ENCODE data around the gene IL31. TPM values are rescaled to one million over a fixed set of nuclear protein-coding genes. Genes with fewer than 3 reads are reported as not detected.

The IL31 gene
- total RNA-seq, 1 donor from 2014 or later = not detected

GRCh38 chr12:122155705-122156104 lies 18.3 kb downstream of the IL31 start:
- no peaks in the 10 kb centered on the region for H3K4me1 Mint-ChIP-seq
- TF ChIP-seq, protein P1, sequence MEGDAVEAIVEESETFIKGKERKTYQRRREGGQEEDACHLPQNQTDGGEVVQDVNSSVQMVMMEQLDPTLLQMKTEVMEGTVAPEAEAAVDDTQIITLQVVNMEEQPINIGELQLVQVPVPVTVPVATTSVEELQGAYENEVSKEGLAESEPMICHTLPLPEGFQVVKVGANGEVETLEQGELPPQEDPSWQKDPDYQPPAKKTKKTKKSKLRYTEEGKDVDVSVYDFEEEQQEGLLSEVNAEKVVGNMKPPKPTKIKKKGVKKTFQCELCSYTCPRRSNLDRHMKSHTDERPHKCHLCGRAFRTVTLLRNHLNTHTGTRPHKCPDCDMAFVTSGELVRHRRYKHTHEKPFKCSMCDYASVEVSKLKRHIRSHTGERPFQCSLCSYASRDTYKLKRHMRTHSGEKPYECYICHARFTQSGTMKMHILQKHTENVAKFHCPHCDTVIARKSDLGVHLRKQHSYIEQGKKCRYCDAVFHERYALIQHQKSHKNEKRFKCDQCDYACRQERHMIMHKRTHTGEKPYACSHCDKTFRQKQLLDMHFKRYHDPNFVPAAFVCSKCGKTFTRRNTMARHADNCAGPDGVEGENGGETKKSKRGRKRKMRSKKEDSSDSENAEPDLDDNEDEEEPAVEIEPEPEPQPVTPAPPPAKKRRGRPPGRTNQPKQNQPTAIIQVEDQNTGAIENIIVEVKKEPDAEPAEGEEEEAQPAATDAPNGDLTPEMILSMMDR (IDR thresholded peaks at IDR 0.05) = no peak
- DNase-seq = no peak
- H3K27me3 Mint-ChIP-seq = peaks cover 7% of the 10 kb centered on the region
- no peaks in the 10 kb centered on the region for H3K36me3 Mint-ChIP-seq (ENCODE audit: low read depth)
- no peak overlapping the region for H3K4me3 Mint-ChIP-seq
- ATAC-seq (ENCODE audit: low read depth) = no peak
- ChIA-PET CTCF (no interaction called here), POLR2A (no interaction called here)
- intact Hi-C loops (cut with micrococcal nuclease) = no loop called here
- H3K9me3 Mint-ChIP-seq = no peaks in the 10 kb centered on the region
- H3K27ac Mint-ChIP-seq = no peak overlapping the region

DNA sequence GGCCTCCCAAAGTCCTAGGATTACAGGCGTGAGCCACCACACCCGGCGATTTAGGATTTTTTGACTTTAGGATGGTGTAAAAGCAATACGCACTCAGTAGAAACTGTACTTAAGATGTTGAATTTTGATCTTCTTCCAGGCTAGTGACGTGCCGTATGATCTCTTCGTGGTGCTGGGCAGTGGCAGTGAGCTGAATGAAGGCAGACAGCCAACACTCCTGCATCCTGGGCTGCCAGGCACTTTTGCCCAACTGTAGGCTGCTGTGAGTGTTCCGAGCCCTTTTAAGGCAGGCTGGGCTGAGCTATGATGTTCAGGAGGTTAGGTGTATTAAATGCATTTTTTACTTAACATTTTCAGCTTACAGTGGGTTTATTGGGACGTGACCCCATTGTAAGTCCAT lies 21.3 kb downstream of the IL31 start:
- intact Hi-C loops (cut with micrococcal nuclease) = no loop called here
- no peaks in the 10 kb centered on the region for H3K4me1 Mint-ChIP-seq
- no peak overlapping the region for H3K4me3 Mint-ChIP-seq
- ChIA-PET POLR2A (no interaction called here), CTCF (no interaction called here)
- no peaks in the 10 kb centered on the region for H3K36me3 Mint-ChIP-seq (ENCODE audit: low read depth)
- no peak overlapping the region for H3K27ac Mint-ChIP-seq
- TF ChIP-seq, protein P1 (IDR thresholded peaks at IDR 0.05) = no peak
- H3K9me3 Mint-ChIP-seq = no peaks in the 10 kb centered on the region
- DNase-seq (no peak), ATAC-seq (ENCODE audit: low read depth) (no peak)
- peaks cover 7% of the 10 kb centered on the region for H3K27me3 Mint-ChIP-seq

DNA sequence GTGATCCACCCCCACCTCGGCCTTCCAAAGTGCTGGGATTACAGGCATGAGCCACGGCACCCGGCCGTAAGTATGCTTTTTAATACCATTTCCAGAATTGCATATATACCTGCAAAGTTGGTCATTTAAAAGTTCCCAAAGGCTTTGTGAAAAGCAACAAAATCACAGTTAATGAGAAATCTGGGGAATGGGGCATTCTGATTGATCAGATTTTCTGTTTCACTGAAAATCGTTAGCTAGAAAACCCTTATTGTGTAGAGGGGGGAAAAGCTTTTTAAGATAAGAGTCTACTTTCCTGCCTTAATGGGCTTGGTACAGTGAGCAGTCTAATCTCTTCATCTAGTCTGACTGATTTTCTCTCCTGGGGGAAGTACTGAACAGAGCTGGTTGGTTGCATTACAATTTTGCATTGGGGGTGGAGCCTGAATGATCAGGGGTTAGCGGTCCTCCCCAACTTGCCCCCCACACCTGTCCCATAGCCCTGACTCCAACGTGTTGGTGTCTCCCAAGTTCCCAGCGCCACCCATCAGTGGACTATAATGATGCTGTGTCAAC lies 23.8 kb downstream of the IL31 start:
- intact Hi-C loops (cut with micrococcal nuclease) = no loop called here
- Mint-ChIP-seq H3K27me3 (peaks cover 5% of the 10 kb centered on the region), H3K9me3 (no peaks in the 10 kb centered on the region), H3K36me3 (ENCODE audit: low read depth) (no peaks in the 10 kb centered on the region), H3K27ac (no peak overlapping the region), H3K4me3 (no peak overlapping the region), H3K4me1 (no peaks in the 10 kb centered on the region)
- no peak for DNase-seq
- TF ChIP-seq, protein P1 (IDR thresholded peaks at IDR 0.05) = no peak
- no peak for ATAC-seq (ENCODE audit: low read depth)
- CTCF ChIA-PET = no interaction called here
- POLR2A ChIA-PET = interaction anchor here (0.6 kb wide), 1 partner anchor 117 kb away, joined by 3 read pairs; no protein-coding TSS in a partner anchor

DNA sequence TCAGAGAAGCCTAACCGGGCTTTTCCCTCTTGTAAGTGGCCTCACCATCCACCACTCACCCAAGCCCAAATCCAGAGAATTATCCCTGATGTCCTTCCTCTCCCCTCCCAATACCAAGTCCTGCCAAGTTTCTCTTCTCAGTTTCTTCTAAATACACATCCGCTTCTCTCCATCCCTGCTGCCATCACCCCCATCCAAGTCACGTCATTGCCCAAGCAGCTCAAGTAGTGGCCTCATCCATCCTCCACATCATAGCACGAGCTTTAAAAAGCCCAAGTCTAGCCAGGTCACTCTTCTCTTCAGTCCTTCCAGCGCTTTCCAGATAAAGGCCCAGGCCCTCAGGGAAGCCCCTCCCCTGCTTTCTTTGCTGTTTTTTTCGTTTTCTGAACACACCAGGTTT lies 25.4 kb downstream of the IL31 start:
- intact Hi-C loops (cut with micrococcal nuclease) = no loop called here
- Mint-ChIP-seq H3K27me3 (peaks cover 4% of the 10 kb centered on the region), H3K36me3 (ENCODE audit: low read depth) (peaks cover 7% of the 10 kb centered on the region), H3K9me3 (no peaks in the 10 kb centered on the region), H3K27ac (no peak overlapping the region), H3K4me1 (no peaks in the 10 kb centered on the region), H3K4me3 (no peak overlapping the region)
- TF ChIP-seq, protein P1 (IDR thresholded peaks at IDR 0.05) = no peak
- DNase-seq = no peak
- POLR2A ChIA-PET = no interaction called here
- no peak for ATAC-seq (ENCODE audit: low read depth)
- CTCF ChIA-PET = no interaction called here

- no peak overlapping the region for H3K27ac Mint-ChIP-seq
These were observed 26.3 kb downstream of the IL31 start for GRCh38 chr12:122147514-122148290.

More at GRCh38 chr12:122147514-122148290, 26.3 kb downstream of the IL31 start:
- Mint-ChIP-seq H3K27me3 (peaks cover 4% of the 10 kb centered on the region), H3K4me3 (no peak overlapping the region), H3K9me3 (no peaks in the 10 kb centered on the region), H3K4me1 (no peaks in the 10 kb centered on the region), H3K36me3 (ENCODE audit: low read depth) (peaks cover 16% of the 10 kb centered on the region)
- DNase-seq (no peak), ATAC-seq (ENCODE audit: low read depth) (no peak)
- TF ChIP-seq, protein P1 (IDR thresholded peaks at IDR 0.05) = no peak
- CTCF ChIA-PET = no interaction called here
- intact Hi-C loops (cut with micrococcal nuclease) = no loop called here
- POLR2A ChIA-PET = no interaction called here

All from activated B cell treated with CpG ODN at 0.5 μM for 24 hours (primary cell).